ENCODE results near the gene MAB21L2.

DNA sequence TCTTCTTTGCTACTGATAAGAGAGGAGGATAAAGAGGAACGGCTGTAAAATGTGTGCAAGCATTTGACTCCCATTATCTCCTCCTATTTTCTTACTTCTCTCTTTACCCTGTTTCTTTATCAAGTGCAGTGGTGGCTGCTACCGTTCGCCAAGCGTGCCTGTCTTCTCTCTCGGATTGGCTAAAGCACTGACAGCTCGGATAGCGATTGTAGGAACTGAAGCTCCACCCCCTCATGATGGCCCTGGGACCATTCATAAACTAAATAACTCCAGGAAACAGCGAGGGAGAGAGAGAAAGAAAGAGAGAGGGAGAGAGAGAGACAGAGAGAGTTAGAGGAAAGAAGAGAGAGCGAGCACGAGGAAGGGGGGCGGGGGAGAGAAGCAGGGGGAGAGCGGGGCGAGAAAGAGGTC, 305 bp upstream of the MAB21L2 start:
- TF ChIP-seq, protein P1, sequence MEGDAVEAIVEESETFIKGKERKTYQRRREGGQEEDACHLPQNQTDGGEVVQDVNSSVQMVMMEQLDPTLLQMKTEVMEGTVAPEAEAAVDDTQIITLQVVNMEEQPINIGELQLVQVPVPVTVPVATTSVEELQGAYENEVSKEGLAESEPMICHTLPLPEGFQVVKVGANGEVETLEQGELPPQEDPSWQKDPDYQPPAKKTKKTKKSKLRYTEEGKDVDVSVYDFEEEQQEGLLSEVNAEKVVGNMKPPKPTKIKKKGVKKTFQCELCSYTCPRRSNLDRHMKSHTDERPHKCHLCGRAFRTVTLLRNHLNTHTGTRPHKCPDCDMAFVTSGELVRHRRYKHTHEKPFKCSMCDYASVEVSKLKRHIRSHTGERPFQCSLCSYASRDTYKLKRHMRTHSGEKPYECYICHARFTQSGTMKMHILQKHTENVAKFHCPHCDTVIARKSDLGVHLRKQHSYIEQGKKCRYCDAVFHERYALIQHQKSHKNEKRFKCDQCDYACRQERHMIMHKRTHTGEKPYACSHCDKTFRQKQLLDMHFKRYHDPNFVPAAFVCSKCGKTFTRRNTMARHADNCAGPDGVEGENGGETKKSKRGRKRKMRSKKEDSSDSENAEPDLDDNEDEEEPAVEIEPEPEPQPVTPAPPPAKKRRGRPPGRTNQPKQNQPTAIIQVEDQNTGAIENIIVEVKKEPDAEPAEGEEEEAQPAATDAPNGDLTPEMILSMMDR (conservative IDR thresholded peaks at IDR 0.05): no peak
- no peak for TF ChIP-seq EZH2 (IDR thresholded peaks at IDR 0.05; ENCODE audit: low read depth)

All from PC-9 (cell line).